Uterus (tissue), 2 donors: ENCODE measurements around the gene HARS1.
"Not testable (repeated sequence)": the region's sequence is repeated elsewhere in the genome, so short reads cannot be mapped to it uniquely, and the experiment has no call there.

Experiments used
- CTCF ChIP-seq, 4 experiments: fragments of 200-600 bp in 2 of 4; fragments of 450-650 bp in 2 of 4; sonication (generic) in 2 of 4; IDR thresholded peaks; one replicate each; pipeline ENCODE4 v1.5.1; 2016 to 2019; ENCODE audit warnings: antibody characterized with exemption in 4 of 4, mild to moderate bottlenecking in 2 of 4, moderate library complexity in 1 of 4
- POLR2A ChIP-seq, 2 donors: fragments of 450-650 bp; IDR thresholded peaks; one replicate each; pipeline ENCODE4 v1.6.1; 2016; ENCODE audit warnings: antibody characterized with exemption in 2 of 2, mild to moderate bottlenecking in 1 of 2, moderate library complexity in 1 of 2

DNA sequence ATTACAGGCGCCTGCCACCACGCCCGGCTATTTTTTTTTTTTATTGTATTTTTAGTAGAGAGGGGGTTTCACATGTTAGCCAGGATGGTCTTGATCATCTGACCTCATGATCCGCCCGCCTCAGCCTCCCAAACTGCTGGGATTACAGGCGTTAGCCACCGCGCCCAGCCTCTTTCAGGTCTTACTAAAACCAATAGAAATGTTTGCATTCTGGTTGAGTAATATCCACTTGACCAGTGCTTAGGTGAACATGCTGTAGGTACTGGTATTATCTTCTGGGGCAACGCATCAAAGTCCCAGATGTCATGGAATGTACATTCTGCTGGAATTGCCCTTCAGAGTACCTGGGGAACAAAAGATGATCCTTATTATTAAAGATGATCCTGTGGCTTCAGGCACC, 17.6 kb upstream of the HARS1 start:
- not testable (repeated sequence) for TF ChIP-seq CTCF, POLR2A (IDR thresholded peaks at IDR 0.05)
